ENCODE results near the gene TFCP2. TPM values are rescaled to one million over a fixed set of nuclear protein-coding genes. Genes with fewer than 3 reads are reported as not detected.

Gene TFCP2
- polyA plus RNA-seq, 3 donors, result 7.1 to 25.4 (median 14.2) TPM

GRCh38 chr12:51062631-51063397 is 110.1 kb downstream of the TFCP2 start:
- Histone ChIP-seq H3K79me2 (ENCODE audit: insufficient read depth, low read length) (no peaks in the 10 kb centered on the region), H2AFZ (ENCODE audit: insufficient read depth, low read depth, low read length, poor library complexity, severe bottlenecking) (no peak overlapping the region), H3K9ac (ENCODE audit: insufficient read depth, low read length, poor library complexity, severe bottlenecking) (no peak overlapping the region), H3K4me3 (replicated peaks in 1 of 3; ENCODE audit: low read depth in 2 of 3, low read length in 3 of 3) (no peak overlapping the region), H3K27ac (ENCODE audit: low read depth in 1 of 2, low read length in 2 of 2) (no peak overlapping the region), H4K20me1 (ENCODE audit: insufficient read depth, low read length) (no peaks in the 10 kb centered on the region), H3K4me2 (replicated peaks; ENCODE audit: extremely low read depth, low read length, poor library complexity, severe bottlenecking) (no peak overlapping the region), H3K27me3 (ENCODE audit: control insufficient read depth in 2 of 2, insufficient read depth in 2 of 2, low read length in 2 of 2) (no peaks in the 10 kb centered on the region), H3K4me1 (ENCODE audit: control insufficient read depth in 1 of 2, insufficient read depth in 2 of 2, low read length in 2 of 2) (no peaks in the 10 kb centered on the region), H3K36me3 (replicated peaks in 1 of 2; ENCODE audit: control insufficient read depth in 1 of 2, insufficient read depth in 2 of 2, low read length in 2 of 2) (peaks cover 83 to 99% of the 10 kb centered on the region in 2 donors), H3K9me3 (replicated peaks in 1 of 2; ENCODE audit: control insufficient read depth in 1 of 2, insufficient read depth in 1 of 2, low read length in 2 of 2) (no peaks in the 10 kb centered on the region)
- TF ChIP-seq CTCF (IDR thresholded peaks at IDR 0.05), result no peak
- peak overlapping the region in 2 of 7 donors; percentile 6 to 66 for H3K27ac Mint-ChIP-seq
- 95% methylated on average over 4 of the region's 9 CpGs for WGBS (ENCODE audit: insufficient coverage)
- peaks cover 5% of the 10 kb centered on the region for H3K4me1 Mint-ChIP-seq
- no peak for DNase-seq
- H3K9me3 Mint-ChIP-seq, result no peaks in the 10 kb centered on the region
- intact Hi-C loops (cut with micrococcal nuclease), result no loop called here
- H3K4me3 Mint-ChIP-seq, result no peak overlapping the region
- H3K27me3 Mint-ChIP-seq (ENCODE audit: low read depth in 3 of 3), result no peaks in the 10 kb centered on the region
- peaks cover 89 to 98% of the 10 kb centered on the region in 2 donors for H3K36me3 Mint-ChIP-seq

- Histone ChIP-seq H3K4me2 (replicated peaks; ENCODE audit: extremely low read depth, low read length, poor library complexity, severe bottlenecking) (no peak overlapping the region), H3K4me1 (ENCODE audit: control insufficient read depth in 1 of 2, insufficient read depth in 2 of 2, low read length in 2 of 2) (peaks cover 0 to 6% of the 10 kb centered on the region in 2 donors), H3K36me3 (replicated peaks in 1 of 2; ENCODE audit: control insufficient read depth in 1 of 2, insufficient read depth in 2 of 2, low read length in 2 of 2) (peaks cover 77 to 98% of the 10 kb centered on the region in 2 donors), H3K9me3 (replicated peaks in 1 of 2; ENCODE audit: control insufficient read depth in 1 of 2, insufficient read depth in 1 of 2, low read length in 2 of 2) (no peaks in the 10 kb centered on the region), H2AFZ (ENCODE audit: insufficient read depth, low read depth, low read length, poor library complexity, severe bottlenecking) (no peak overlapping the region), H3K9ac (ENCODE audit: insufficient read depth, low read length, poor library complexity, severe bottlenecking) (no peak overlapping the region), H3K27ac (ENCODE audit: low read depth in 1 of 2, low read length in 2 of 2) (peak overlapping the region in 1 of 2 donors; percentile 35), H3K4me3 (replicated peaks in 1 of 3; ENCODE audit: low read depth in 2 of 3, low read length in 3 of 3) (no peak overlapping the region), H4K20me1 (ENCODE audit: insufficient read depth, low read length) (no peaks in the 10 kb centered on the region), H3K79me2 (ENCODE audit: insufficient read depth, low read length) (no peaks in the 10 kb centered on the region), H3K27me3 (ENCODE audit: control insufficient read depth in 2 of 2, insufficient read depth in 2 of 2, low read length in 2 of 2) (no peaks in the 10 kb centered on the region)
- intact Hi-C loops (cut with micrococcal nuclease), result loop anchor here in 1 of 2 donors (10.0 kb wide), 1 partner anchor 286 kb away; the partner anchor contains the start of gene CELA1
- Mint-ChIP-seq H3K4me3 (no peak overlapping the region), H3K27me3 (ENCODE audit: low read depth in 3 of 3) (no peaks in the 10 kb centered on the region), H3K36me3 (peaks cover 76 to 93% of the 10 kb centered on the region in 2 donors), H3K4me1 (peaks cover 13% of the 10 kb centered on the region), H3K27ac (peak overlapping the region in 4 of 7 donors; percentile 7 to 66 (median 50)), H3K9me3 (no peaks in the 10 kb centered on the region)
- no peak for TF ChIP-seq CTCF (IDR thresholded peaks at IDR 0.05)
- WGBS (ENCODE audit: insufficient coverage), result 90% methylated on average over 2 of the region's 7 CpGs
- DNase-seq, result no peak
Observed at GRCh38 chr12:51059086-51059485, 113.8 kb downstream of the TFCP2 start.
